Right renal cortex interstitium (tissue), 3 donors: Measurements from ENCODE around the gene B4GALT3. TPM values are rescaled to one million over a fixed set of nuclear protein-coding genes. Genes with fewer than 3 reads are reported as not detected.

Source experiments
- DNase-seq, 3 donors: peaks; one replicate each; pipeline ENCODE4 v3.0.0-alpha.2; 2013; ENCODE audit warnings: low read depth in 3 of 3, low spot score in 2 of 3
- polyA plus RNA-seq, 3 donors: library from polyadenylated mRNA; unstranded; fragments of 120-200 nt; gene quantifications; one replicate each; pipeline ENCODE4 v1.2.1, GENCODE V29; 2013; ENCODE audit not compliant: insufficient read length in 3 of 3

B4GALT3 gene
- polyA plus RNA-seq, 3 donors, result 31.5 to 37.3 (median 34.1) TPM

DNA sequence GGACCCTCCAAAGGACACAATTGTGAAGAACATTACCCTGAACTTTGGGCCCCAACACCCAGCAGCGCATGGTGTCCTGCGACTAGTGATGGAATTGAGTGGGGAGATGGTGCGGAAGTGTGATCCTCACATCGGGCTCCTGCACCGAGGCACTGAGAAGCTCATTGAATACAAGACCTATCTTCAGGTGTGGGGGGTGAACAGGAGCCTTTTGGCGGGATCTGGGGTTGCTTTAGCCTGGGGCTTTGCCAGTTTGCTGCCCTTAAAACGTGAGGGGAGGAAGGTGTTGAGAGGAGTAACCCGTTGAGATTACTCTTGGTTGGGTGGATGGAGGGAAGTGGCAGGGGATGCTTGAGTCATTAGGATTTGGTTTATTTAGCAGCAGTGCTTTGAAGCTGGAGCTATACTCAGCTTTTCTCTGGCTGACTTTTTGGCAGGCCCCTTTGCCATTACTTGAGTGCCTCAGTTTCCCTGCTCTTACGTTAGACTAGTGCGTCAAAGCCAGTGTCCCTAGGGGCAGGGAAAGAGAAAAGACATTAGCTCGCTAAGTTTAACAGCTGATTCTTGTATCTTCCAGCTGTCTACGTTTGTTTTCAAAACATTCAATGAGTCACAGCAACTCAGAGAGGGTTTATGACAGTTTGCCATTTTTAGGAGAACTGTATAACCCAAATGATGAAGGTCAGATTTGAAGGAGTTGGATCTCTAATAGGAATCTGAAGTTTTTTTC is 29.3 kb upstream of the B4GALT3 start:
- DNase-seq, result no peak

DNA sequence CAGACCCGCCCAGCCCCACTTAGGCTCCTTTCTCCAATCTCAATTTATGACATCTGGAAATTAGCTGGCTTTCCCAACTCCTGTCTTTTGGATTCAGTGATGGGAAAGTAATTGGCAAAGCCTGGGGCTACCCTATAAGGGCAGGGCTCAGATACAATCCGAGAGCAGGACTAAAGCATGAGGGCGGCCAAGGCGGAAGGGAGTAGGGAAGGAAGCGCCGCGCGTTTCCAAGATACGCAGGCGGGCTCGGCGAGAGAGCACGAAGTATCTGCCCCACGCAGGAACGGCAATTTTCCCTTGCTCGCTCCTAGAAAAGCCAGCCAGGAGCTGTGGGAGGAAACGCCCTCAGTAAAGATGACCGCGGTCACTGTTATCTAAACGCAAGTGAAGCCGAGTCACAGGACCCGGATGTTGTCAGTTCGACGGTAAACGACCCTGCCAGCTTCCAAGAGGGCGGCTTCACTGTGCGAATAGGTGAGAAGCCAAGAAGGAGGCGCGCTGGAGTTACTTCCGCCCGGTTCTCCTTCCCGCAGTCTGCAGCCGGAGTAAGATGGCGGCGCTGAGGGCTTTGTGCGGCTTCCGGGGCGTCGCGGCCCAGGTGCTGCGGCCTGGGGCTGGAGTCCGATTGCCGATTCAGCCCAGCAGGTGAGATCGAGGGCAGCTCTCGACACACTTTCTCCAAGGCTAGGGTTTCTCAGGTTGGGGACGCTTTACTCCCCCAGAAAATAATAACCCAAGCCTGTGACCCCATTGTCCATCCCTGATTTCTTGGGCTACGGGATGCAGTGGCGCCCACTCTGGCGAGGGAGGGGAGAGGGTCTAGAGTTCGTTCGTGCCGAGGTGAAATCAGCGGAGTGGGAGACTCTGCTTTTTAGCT is 24.8 kb upstream of the B4GALT3 start, which contains the start of gene NDUFS2:
Gene NDUFS2, plus strand, starts transcription at position 532 of the 877 bp plus-strand sequence. Its CDS starts 19 bp downstream, at position 551.
- DNase-seq, result peak; percentile 95 to 98 (median 97)

DNA sequence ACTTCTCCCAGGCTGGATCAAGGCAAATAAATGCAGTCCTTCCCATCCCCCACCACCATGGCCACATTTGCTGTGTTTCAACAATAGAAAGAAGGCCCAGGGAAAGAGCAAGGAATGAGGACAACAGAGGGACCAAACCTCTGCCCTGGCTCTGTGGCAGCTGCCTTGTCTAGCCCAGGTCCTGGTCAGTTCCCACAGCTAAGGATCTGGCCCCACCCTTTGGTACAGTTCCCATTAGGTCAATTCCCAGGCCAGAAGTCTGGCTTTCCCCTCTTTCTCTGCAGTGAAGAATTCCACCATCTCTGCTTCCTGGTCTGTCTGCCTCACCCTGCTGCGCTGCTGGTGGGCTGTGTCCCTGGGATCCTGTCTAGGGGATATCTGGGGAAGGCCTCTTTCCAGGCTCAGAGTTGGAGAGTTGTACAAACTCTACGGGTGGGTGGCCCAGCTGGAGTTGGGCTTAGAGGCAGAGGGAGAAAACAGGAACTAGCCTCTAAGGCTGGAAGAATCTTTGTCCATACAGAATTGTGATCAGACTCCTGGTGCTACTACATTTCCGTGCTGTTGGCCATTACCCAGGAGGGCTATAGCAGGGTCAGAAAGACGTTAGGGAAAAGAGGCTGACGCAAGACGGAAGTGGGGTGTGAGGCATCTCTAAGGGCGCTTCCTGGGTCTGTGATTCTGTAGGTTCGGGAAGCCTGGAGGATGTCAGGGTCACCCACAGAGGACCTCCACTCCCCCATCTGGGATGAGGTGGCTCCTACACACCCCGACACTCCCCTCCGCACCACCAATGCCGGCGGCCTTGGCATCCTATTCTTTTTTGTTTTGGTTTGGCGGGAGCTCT is 23.9 kb upstream of the B4GALT3 start:
- DNase-seq, result no peak

GRCh38 chr1:161200421-161200991 is 23.2 kb upstream of the B4GALT3 start:
- DNase-seq, result no peak

- DNase-seq, result no peak
These were observed 22.3 kb upstream of the B4GALT3 start for GRCh38 chr1:161199506-161200139.

DNA sequence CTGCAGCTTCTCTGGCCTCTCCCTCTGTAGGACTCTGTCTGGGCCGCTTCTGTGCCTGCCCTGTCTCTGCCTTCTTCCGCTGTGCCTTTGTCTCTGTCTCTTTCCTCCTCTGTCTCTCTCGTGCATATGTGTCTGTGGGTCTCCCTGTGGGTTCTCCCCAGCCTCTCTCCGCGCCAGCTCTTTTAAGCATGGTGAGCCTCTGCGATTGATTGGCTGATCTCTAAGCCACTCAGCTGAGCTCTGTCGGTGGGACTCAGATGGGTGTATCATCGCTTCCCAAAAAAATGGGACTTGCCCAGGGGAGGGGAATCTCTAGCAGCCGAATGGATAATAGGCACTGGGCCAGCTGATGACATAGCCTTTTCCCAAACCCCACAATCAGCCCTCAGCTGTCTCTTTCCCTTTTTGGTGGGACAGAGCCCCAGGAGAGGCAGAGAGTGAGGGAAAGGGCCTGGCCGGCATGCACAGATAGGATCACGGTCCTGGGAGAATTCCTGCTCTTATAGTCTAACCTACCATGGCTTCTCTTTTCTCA is 21.7 kb upstream of the B4GALT3 start, which contains the start of gene ADAMTS4:
Gene ADAMTS4, minus strand, starts transcription at position 158 of the 535 bp plus-strand sequence. CDS start 427 bp downstream, outside the sequence.
- DNase-seq, result no peak

GRCh38 chr1:161198194-161198896 is 21.0 kb upstream of the B4GALT3 start:
- no peak for DNase-seq

GRCh38 chr1:161197560-161198193 is 20.4 kb upstream of the B4GALT3 start:
- DNase-seq, result no peak

- no peak for DNase-seq
These were observed 19.5 kb upstream of the B4GALT3 start for GRCh38 chr1:161196521-161197451.

DNA sequence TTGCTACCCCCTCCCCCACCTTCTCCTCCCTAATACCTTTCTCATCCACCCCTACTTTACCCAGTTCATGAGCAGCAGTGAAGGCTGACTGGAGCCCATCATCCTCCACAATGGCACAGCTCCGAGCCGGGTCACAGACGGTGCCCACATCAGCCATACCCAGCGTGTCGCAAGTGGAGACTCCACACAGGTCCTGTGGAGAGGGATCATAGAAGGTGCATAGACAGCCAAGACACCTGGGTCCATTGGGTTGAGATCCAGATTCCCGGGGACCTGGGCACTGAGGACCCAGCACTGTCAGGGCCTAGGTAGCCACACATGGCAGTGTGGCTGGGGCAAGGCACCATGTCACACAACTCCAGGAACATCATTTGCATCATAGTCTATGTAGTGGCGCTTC is 18.8 kb upstream of the B4GALT3 start:
- no peak for DNase-seq

GRCh38 chr1:161195171-161195570 is 17.9 kb upstream of the B4GALT3 start:
- DNase-seq, result no peak

- no peak for DNase-seq
These were observed 16.4 kb upstream of the B4GALT3 start for GRCh38 chr1:161193561-161194235.

DNA sequence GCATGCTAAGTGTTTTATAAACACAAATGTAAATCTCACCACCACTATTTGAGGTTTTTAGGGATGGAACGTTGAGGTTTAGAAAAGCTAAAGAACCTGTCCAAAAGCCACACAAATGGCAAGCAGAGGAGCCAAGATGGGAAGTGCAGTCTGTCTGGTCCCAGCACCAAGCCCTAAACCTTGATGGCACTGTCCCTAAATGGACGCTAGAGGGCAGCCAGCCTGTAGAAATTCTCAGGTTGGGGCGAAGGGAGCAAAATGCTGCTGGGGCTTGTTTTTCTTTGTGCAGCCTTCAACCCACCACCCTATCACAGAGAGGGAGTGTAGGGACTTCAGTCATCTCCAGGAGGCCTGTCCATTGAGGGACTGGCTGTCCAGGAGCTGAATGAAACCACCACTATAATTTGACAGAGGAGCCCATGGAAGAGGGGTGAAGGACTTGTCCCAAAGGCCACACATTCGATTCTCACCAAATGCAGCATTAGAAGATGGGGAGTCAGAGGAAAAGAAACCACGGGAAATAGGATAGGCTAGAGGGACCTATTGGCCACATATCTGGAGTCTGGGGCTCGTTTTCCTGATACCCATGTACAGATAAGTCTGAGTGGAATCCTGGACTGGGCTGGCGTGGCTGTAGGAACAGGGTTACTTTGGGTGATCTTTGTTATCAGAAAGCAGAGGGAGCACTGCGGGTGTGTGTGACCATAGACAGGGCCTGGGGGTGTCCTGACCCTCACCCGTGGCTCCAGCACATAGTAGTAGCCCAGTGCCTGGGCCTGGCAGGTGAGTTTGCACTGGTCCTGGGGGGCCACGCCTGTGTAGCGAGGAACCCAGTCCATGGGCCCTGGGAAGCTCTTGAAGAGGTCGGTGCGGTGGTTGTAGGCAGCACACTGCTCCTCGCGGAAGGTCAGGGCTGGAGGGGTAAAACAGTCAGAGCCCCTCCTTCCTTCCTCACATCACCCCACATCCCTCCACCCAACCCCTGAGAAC is 15.5 kb upstream of the B4GALT3 start:
- no peak for DNase-seq

- DNase-seq, result no peak
These were observed 14.7 kb upstream of the B4GALT3 start for GRCh38 chr1:161191971-161192370.

- no peak for DNase-seq
These were observed 13.7 kb upstream of the B4GALT3 start for GRCh38 chr1:161190962-161191521.
